C4-2B (cell line): Measurements from ENCODE around the gene PAPSS1.

Experiments used
- H3K27ac ChIP-seq: fragments of 450-650 bp; 2 replicates; pipeline ENCODE4 v1.5.1; 2017
- ZFX ChIP-seq: fragments of 450-650 bp; IDR thresholded peaks from 2 replicates; pipeline ENCODE4 v1.6.1; 2017
- TF ChIP-seq, protein P1 (sequence below): fragments of 450-650 bp; conservative IDR thresholded peaks from 2 replicates; pipeline ENCODE4 v1.5.1; 2017; ENCODE audit warnings: mild to moderate bottlenecking

Gene PAPSS1

GRCh38 chr4:107719922-107720722 is at the start of gene PAPSS1:
Gene PAPSS1 (minus strand): TSS chr4:107720234. CDS start chr4:107720179, 55 bp downstream.
- peak within 1 kb of the TSS; percentile 71 for H3K27ac ChIP-seq
- TF ChIP-seq, protein P1, sequence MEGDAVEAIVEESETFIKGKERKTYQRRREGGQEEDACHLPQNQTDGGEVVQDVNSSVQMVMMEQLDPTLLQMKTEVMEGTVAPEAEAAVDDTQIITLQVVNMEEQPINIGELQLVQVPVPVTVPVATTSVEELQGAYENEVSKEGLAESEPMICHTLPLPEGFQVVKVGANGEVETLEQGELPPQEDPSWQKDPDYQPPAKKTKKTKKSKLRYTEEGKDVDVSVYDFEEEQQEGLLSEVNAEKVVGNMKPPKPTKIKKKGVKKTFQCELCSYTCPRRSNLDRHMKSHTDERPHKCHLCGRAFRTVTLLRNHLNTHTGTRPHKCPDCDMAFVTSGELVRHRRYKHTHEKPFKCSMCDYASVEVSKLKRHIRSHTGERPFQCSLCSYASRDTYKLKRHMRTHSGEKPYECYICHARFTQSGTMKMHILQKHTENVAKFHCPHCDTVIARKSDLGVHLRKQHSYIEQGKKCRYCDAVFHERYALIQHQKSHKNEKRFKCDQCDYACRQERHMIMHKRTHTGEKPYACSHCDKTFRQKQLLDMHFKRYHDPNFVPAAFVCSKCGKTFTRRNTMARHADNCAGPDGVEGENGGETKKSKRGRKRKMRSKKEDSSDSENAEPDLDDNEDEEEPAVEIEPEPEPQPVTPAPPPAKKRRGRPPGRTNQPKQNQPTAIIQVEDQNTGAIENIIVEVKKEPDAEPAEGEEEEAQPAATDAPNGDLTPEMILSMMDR: no peak

- TF ChIP-seq, protein P1: peak; percentile 61
- no peak for TF ChIP-seq ZFX
- H3K27ac ChIP-seq: no peak overlapping the region
Measured at GRCh38 chr4:107760281-107760947, 40.4 kb upstream of the PAPSS1 start.

- no peak overlapping the region for H3K27ac ChIP-seq
- no peak for TF ChIP-seq ZFX
- TF ChIP-seq, protein P1: peak; percentile 62
Measured at GRCh38 chr4:107757864-107758476, 37.9 kb upstream of the PAPSS1 start.

- TF ChIP-seq, protein P1: no peak
- TF ChIP-seq ZFX: no peak
- H3K27ac ChIP-seq: no peak overlapping the region
Measured at GRCh38 chr4:107757283-107757682, 37.2 kb upstream of the PAPSS1 start.

DNA sequence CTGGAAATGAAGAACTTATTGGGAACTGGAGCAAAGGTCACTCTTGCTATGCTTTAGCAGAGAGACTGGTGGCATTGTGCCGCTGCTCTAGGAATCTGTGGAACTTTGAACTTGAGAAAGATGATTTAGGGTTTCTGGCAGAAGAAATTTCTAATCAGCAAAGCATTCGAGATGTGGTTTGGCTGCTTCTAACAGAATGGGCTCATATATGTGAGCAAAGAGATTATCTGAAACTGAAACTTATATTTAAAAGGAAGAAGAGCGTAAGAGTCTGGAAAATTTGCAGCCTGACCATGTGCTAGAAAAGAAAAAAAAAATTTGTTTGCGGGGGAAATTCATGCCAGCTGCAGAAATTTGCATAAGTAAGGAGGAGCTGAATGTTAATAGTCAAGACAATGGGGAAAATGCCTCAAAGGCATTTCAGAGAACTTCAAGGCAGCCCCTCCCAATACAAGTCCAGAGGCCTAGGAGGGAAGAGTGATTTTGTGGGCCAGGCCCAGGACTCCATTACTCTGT is 35.9 kb upstream of the PAPSS1 start:
- H3K27ac ChIP-seq: no peak overlapping the region
- TF ChIP-seq, protein P1: no peak
- no peak for TF ChIP-seq ZFX

DNA sequence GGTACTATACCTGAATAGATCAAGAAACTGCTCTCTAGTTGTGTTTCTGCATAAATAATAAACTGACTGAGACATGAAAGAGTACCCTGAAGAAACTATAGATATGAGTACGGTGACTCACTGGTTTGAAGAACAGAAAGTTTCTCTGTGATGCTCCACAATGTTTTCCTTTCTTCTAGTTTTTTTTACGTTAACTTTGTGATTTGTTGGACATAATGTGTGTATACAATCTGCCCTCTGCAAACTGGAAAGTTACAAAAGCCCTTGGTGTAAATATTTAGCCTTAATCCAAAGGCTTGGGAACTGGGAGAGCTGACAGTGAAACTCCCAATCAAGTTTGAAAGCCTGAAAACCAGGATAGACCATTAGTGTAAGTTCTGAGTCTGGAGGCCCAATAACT is 31.6 kb upstream of the PAPSS1 start:
- H3K27ac ChIP-seq: no peak overlapping the region
- TF ChIP-seq, protein P1: no peak
- TF ChIP-seq ZFX: no peak
